GM18498 (cell line): ENCODE measurements around the gene PEA15.

Source experiments
- ATAC-seq: cut with Tn5 transposase; IDR thresholded peaks from one replicate; pipeline ENCODE4 v1.9.1; 2021; ENCODE audit warnings: mild to moderate bottlenecking, moderate library complexity; ENCODE audit not compliant: unreplicated experiment

Gene PEA15

DNA sequence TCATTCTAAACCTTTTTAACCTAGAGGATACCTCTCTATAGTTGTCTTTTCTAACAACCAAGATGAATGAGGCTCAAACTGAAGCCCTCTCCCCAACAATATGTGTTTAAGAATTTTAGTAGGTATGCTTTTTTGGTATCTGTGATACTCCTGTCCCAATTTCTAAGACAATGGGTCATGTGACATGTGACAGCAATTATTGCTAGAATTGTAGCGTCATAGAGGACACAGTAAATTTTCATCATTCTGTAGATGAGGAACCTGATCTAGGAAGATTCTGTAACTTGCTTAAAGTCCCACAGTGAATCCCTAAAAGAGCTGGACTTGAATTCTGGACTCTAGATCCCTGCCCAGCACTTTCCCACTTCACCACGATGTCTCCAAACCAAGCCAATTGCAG, 26.5 kb upstream of the PEA15 start:
- ATAC-seq = no peak

DNA sequence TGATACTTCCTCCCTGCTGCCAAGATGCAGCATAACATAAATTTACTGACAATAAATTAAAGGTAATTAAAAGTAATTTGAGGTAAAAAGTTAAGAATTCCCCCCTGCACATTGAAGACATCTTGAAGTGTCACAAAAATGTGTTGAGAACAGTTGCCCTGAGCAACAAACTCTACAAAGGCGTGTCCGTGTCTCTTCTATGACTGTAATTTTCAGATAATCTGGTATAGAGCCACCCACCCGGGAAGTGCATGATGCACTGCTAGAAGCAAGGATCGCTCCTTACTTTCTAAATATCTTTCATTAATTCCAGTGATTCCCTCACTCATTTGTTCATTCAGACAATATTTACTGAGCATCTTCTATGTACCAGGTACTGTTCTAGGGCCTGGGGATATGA, 25.8 kb upstream of the PEA15 start:
- no peak for ATAC-seq

DNA sequence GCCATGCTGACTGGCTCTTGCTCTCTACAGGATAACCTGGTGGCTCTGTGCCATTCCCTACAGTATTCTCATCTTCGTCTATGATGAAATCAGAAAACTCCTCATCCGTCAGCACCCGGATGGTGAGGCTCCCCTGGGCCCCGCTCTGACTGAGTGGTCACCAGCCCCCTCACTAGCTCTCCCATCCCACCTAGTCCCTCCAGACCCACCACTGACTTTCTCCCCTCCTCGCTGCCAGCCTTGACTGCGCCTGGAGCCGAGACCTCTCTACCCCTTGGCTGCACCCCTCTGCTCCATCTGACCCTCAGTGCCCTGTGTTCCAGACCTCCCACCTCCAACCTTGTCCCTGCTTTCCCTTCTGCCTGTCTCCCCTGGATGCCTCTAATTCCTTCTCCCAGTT, 18.9 kb upstream of the PEA15 start:
- ATAC-seq = no peak

DNA sequence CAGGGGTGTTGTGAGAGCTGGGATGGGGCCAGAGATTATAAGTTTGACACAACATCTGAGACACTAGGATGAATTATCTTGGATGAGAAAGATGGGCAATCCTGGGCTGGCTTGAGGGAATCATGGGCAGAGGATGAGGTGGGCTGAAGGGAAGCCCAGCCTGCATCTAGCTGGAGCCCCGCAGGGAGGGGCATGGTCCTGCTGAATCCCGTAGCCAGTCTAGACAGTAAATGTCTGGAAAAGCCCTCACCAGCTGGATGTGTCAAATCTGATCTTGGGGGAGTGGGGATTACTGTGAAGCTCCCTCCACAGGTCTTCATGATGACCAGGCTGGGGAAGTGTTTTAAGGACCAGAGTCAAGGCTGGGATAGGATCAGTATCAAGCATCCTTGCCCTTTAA, 18.5 kb upstream of the PEA15 start:
- ATAC-seq = no peak

DNA sequence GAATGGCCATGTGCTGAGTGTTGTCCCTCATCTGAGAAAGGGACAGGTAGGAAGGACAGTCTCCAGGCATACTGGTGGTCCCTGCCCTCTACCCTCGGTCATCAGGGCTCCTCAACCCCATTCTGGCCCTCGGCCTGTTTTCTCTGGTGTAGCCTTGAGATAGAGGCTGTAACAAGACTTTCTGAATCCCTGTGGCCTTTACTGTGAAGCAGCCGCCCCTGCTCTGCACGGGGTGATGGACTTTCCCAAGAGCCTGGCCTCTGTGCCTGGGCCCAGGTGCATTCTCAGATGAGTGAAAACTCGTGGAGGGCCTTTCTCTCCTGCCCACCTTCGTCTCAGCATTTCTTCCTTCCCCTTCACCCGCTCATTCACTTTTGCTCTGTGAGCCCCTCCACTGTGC, 17.8 kb upstream of the PEA15 start:
- no peak for ATAC-seq

DNA sequence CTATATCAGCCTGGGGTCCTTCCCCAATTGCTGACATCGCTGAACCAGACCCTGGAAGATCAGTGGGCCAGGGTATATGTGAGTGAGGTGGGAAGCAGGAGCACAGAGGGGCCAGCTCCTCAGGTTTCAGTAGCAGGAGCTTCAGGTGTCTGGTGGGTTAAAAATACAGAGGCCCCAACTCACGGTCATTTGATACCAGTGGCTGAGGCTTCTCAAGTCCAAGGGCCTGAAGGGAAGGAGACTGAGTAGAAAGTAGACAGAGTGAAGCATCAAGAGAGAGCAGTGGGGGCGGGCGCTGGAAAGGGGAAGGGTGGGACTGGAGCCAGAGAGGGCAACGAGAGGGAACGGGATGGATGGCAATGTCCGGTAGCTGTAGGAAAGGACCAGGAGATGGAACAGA, 16.8 kb upstream of the PEA15 start:
- ATAC-seq = no peak

DNA sequence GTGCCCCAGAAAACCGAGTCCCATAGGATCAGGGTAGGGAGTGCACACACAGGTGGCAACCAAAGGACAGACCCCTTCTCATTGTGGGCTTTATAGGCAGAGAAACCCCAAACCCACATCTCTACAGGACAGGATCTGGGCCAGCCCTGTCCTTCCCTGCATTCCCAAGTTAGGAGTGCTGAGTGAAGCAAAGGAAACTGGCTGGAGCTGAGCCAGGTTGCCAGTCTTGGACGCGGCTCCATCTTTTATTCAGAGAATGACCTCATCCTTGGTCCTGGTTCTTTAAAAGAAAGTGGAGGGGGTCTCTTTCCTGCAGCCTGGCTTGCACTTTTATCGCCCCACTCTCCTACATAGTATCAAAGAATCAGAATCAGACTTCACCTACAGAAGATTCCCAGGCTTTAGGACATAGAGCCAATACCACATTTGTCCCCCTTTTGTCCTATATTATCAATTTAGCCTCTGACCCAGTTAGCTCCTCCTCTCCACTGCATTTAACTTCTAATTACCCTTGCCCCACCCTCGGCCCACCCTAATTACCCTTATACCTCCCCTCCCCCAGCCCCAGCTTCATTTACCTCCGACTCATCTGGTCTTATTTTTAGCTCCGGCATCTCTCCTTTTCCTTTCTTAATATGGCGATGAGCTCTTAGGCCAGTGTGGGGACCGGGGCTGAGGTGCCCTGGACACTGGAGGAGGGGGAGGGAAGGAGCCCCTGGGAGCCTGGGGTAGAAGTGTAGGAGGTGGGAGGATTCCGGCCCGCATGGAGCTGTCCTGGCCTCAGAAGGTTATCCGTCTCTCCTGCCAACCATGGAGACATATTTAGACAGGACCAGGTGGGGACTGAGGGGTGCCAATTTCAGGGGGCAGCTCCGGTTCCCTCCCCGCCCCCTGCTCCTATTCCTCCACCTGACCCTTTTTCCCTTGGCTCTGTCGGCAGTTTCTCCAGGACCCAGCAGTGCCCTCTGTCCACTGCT, 15.2 kb upstream of the PEA15 start, which contains the start of gene CASQ1:
TSS of gene CASQ1 (plus strand) at position 927 of the 977 bp plus-strand sequence. CDS start 177 bp downstream, outside the sequence.
- no peak for ATAC-seq

DNA sequence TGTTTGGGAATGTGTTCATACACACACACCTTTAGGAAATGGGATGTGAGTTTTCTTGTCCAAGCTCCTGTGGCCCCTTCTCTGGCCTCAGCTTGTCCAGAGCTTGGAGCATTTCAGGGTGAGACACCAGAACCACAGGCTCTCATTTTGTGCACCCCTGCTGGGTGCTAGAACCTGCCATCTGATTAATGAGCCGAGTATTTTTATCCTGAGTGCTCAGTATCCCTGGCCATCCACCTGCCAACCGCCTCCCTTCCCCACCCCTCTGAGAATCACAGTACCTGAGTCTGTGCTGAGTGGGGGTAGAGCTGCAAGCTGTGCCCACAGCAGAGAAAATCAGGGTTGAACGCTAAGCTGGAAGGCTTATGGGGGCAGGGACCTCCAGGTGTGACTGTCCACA, 13.4 kb upstream of the PEA15 start:
- no peak for ATAC-seq

DNA sequence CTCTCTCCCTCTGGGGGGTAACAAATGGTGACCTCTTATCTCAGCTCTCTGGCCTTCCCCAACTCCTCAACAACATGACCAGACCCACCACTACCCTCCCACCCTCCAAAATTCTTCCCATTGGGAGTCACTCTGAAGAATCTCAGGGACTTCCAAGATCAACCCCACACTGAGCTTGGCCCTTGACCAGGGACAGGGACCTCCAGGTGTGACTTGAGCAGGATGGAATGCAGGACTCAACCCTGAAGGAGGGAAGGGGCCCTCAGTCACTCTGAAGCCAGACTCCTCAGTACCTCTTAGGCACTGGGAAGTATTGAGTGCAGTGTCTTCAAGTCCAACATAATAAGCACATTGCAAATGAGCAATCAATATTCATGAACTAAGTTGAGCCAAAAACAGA, 12.9 kb upstream of the PEA15 start:
- no peak for ATAC-seq

DNA sequence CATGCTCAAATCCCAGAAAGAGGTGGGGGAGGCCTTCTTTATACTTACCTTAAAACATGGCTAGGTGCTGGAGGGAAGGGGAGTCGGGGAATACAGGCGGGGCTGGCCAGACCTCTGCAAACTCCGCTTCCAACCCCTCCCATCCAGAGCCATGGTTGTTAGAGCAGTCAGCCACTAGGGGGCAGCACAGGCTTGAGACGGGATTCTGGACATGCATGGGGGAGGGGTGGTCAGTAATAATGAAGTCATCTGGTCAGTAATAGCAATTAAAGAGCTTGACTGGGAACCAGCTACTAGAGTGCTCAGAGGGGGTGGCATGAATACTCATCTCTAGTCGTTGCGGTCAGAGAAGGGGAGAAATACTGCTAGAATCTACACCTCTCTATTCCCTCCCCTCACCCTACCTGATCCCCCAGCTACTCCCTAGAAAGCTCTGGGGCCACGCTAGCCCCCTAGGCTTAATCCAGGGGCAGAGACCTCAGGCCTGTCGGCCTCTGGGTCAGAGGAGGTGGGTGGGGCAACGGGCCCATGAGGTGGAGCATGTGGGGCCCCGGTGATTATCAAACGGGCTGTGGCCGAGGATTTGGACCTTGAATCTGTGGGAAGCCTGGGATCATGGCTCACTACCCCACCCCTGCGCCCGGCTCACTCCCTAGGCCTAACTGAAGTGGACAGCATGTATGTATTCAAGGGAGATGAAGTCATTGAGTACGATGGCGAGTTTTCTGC, 11.9 kb upstream of the PEA15 start:
- no peak for ATAC-seq

DNA sequence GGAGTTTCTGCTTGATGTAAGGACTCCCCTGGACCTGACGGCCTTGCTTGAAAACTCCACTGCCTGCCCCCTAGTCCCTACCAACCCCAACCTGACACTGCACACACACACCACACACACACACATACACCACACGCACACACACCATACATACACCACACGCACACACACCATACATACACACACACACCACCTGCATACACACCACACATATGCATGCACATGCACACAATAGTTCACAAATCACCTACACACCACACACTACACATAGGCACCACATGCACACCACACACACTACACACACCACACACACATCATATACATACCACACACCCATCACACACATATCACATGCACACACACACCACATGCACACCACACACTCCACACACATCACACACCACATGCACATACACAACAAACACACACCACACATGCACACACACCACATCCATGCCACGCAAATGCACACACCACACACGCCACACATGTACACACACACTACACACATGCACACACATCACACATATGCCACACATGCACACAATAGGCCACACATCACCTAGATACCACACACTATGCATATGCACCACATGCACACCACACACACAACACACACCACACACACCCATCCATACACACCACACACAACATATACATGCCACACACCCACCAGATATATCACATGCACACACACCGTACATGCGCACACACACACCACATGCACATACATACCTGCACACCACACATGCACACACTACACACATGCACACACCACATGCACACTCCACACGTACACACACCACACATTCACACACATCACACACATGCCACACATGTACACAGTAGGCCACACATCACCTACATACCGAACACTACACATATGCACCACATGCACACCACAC, 11.1 kb upstream of the PEA15 start:
- no peak for ATAC-seq

DNA sequence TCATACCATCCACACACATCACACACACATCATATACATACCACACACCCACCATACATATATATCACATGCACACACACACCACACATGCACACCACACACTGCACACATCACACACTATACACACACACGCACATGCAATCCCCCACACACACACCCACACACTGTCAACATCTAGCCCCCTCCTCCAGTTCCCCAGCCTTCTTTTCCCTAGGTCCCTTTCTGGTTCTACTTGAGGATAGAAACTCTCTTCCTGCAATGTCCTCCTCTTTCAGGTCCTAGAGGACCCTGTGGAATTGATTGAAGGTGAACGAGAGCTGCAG, 10.5 kb upstream of the PEA15 start:
- no peak for ATAC-seq

DNA sequence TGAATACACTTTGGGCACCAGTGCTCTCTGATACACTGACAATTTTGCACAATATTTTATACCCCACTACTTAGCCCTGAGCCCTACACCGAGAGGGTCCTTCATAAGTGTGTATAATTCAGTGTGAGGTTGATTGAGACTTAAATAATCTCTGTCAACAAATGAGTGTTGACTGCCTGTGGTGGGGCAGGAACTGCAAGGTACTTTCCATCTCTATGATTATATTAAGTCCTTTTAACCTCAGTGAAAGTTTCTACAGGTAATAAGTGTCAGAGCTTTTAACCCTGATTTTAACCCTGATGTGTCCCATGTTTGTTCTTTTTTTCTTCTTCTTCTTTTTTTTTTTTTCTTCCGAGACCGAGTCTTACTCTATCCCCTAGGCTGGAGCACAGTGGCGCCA, 9.0 kb upstream of the PEA15 start:
- ATAC-seq = no peak

DNA sequence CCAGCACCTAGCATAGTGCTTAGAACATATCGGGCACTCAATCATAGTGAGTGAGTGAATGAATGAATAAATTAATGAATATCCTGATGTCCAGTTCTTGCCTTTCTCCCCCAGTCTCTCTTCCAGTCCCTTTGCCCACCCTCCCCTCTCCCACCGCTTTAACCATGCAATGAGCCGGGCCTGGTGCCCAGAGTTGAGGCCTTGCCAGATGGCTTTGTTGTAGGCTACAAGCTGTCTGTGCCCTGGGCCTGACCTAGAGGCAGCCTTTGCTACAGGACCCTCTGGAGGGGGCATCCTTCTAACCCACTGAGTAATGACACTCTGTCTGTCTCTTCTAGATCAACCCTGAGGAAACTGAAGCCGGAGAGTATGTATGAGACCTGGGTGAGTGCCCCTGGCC, 8.0 kb upstream of the PEA15 start:
- ATAC-seq = no peak

DNA sequence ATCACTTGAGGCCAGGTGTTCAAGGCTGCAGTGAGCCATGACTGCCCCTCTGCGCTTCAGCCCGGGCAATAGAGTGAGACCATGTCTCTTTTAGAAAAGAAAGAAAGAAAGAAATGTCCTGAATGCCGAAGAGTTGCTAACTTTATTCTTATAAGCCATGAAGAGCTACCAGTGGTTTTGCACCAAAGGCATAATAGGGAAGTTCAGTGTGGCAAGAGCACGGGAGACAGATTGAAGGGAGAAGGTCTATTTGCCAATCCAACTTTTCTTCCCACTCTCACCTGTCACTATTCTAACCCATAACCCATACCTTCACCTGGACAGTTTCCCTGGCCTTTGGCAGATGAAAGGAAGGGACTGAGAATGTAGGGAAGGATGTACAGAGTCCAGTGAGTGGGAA, 4.4 kb upstream of the PEA15 start:
- ATAC-seq = no peak

DNA sequence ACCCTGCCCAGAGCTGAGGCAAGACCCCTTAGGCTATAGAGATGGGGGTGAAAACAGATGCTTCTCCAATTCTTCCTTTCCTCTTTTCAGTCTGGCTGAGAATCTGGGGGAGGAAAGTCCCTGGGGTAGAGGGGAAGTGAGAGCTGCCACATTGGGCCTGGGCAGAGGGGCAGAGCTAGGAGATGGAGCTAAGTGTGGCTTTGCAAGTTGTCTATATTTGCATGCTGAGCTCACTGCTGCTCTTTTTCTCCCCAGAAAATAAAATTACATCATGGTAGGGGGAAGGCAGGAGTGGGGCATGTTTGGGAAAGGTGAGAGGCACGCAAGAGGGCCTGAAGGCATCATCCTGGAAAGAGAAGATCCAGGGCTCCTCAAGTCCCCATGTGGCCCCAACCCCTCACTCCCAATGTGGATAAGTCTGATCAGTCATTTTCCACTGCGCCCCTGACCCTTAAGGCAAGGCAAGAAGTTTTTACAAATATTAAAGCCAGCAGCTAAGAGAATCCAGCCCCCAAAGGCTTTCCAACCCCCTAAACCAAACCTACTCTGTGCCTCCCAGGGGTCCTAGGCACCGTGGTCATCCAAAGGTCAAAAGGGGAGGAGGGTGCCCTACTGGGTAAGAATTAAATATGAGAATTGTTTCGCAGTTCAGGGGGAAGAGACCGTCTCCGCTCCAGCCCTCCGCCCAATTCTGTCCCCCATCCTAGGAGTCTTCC, 500 bp upstream of the PEA15 start:
- ATAC-seq = peak; percentile 77

DNA sequence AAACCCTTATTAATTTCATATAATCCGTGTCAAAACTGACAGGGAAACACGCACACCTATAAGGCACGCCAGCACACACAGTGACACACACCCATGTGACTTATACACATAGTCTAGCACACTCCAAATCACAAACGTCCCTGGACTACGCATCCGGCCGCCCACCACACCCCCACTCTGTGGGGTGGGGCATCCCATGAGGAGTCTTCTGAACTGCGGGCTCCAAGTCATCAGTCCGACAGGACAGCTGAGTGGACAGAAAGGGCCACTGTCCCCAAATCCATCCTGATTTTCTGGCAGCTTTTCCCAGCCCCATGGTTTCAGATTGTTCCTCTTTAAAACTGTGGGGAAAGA, 829 bp downstream of the PEA15 start:
- peak; percentile 44 for ATAC-seq

DNA sequence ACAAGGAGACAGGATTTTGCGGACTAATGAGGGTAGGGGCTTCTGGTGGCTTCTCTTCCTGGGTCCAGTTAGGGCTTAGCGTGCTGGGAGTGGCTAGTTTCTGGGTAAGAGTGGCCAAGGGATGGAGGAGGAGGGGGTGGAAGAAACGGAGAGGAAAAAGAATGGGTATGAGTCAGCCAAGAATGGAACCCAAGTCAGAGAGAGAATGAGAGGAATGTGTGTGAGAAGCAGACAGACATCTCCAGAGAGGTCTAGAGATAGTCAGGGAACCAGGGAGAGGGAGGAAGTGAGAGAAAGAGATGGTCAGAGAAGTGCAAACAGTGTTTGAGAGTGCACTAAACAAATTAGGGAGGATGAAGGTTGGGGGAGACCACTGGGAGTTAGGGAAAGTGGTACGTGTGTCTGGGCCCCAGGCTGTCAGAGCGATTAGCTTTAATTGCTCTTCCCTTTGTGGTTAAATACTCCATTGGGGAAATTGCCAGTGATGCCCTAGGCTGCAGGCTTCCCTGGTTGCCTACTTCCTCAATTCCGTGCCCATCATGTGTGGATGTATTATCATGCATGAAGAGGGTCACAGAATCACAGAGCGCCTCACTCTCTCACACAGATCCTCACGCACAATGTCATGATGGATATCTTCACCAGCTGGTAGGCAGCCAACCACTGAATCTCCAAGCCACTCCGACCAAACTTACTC, 1.4 kb downstream of the PEA15 start:
- no peak for ATAC-seq

DNA sequence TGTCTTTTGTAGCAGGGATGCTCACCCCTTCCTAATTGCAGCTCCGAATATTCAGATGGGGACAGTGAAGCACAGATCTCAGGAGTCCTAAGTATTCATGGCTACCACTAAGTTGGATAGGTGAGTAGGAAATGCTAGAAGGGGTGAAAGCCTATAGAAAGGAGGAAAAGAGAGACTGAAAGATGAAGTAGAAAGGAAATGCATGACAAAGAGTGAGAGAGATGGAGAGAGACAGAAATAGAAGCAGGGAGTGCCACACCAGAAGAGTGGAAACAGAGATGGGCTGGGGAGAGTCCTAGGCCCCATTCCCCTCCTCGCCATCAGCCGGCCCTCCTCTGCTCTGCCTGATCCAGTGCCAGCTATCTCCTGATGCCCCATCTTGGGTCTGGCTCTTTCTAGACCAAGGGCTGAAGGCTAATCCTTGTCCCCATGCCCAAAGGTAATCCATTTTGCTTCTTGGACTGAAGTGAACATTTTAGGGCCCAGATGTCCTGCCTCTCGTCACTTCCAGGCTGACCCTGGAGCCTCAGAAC, 2.0 kb downstream of the PEA15 start:
- no peak for ATAC-seq
